Stimulated activated CD4-positive, alpha-beta T cell treated with anti-CD3 and anti-CD28 coated beads, TNF-alpha, amount 100 ng/mL, for 1 hour (primary cell): ENCODE data around the gene IGDCC3.

ENCODE experiments used
- DNase-seq, 3 donors: peaks; one replicate each; pipeline ENCODE4 v3.0.0-alpha.2; 2020; ENCODE audit warnings: low read depth in 3 of 3, low spot score in 1 of 3

Gene IGDCC3

DNA sequence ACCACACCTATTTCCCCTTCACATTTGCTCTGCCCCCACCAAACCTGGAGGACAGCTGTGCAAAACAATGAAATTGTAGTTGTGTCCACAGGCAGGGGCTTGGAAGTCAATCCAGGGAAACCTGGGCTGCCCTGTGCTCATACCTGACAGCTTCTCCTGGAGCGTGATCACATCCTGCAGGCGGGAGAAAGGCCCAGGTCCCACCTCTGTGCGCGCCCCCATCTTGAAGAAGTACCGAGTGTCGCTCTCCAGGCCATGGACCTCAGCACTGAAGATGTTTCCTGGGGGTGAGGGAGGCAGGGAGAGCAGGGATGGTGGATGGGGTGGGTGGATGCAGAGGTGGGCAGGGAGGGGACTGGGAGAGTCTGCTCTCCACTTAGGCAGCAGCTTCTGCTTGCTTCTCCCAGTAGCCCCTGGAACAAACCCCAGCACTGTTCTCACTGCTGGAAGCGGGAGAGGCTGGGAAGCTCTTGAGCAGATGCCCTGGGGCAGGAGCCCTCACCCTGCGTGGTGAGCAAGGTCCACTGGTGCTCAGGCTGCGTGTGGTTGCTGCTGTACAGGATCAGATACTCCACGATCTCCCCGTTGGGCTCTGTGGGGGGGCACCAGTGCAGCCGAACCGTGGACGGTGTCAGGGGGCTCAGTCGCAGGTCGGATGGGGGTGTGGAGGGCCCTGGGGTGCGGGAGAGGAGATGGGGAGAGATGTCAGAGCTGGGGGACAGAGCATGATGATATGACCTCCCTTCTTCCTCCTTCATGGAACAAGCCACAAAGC is 10.7 kb upstream of the IGDCC3 start:
- no peak for DNase-seq

DNA sequence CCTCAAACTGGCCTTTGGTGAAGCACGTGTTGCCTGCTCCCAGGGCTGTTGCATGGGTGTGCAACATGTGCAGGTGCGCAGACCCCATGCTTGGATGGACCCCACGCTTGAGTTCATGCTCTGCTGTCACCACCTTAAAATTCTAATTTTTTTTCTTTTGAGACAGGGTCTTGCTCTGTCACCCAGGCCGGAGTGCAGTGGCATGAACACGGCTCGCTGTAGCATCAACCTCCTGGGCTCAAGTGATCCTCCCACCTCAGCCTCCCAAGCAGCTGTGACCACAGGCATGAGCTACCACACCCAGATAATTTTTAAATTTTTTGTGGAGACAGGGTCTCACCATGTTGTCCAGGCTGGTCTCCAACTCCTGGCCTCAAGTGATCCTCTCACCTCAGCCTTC is 9.1 kb upstream of the IGDCC3 start:
- no peak for DNase-seq

DNA sequence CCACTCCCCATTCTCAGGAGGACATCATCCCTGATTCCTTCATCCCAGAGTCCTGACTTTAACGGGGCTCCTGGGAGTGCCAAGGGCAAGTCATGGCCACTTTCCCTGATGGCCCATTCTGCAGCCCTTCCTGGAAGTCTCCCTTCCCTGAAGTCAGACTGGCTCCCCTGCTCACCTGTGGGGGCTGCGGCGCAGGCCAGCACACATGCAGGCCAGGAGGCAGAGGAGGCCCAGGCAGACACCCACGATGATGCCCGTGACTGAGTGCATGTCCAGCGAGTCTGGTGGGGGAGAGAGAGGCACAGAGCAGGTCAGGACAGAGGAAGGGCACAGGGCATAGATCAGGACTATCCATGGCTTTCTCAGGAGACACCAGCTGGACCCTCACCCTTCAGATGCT is 8.6 kb upstream of the IGDCC3 start:
- DNase-seq: no peak

DNA sequence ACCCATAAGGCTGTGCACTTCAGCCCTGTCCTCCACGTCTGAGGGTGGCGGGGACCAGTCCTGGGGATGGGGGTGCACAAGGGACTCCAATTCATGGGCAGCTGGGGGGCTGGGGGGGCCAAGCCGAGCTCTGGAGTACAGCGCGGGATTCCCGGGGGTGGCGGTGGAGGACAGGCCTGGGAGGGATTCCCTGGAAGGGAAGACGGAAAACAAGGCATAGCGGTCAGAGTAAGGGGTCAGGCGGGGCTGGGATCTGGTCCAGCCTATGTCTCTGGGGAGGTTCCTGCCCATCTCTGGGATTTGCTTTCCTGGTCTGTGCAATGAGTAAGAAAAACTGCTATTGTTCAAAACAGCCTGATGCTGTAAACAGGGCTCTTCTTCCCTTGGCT is 8.1 kb upstream of the IGDCC3 start:
- no peak for DNase-seq

DNA sequence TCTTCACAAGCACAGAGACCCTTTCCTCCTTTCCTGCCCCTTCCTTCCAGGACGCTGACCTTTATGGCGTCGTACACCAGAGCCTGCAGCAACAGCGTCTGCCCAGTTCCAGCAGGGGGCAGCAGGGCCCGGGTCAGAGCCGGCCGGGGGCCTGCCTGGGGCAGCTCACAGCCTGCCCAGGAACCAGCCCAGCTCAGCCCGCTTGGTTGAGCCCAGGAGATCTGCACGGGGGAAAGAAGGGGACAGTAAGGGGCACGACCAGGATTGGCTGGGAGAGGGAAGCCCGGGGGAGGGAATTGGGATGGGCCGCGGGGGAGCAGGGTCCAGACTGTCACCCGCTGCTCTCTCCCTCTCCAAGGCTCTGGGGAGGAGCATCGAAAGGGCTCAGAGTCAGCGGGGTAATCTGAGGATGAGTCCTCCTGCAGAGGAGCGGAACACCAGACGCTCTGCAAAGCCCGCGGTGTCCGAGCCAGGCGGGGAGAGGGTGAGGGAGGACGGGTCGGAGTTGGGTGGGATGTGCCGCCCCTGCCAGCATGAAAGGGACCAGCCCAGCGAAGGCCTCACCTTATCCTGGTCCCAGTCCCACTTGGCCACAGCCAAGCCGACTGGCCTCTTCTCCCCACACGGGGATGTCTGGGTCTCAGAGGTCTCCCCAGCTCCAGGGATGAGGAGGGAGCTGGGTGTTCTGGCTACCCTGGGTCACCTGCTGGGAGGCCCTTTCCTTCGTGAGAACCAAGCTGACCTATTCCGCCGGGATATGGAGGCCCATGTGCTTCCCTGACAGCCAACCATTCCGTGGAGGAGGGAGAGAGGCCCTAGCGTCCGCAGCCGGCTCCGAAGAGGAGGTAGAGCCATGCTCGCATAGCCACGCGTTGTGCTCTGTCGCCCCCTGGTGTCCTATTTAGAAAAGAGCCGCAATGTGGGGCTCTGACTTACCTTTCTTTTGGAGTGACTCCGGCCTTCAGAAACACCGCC is 7.4 kb upstream of the IGDCC3 start:
- peak; percentile 54 to 68 (median 61) for DNase-seq

DNA sequence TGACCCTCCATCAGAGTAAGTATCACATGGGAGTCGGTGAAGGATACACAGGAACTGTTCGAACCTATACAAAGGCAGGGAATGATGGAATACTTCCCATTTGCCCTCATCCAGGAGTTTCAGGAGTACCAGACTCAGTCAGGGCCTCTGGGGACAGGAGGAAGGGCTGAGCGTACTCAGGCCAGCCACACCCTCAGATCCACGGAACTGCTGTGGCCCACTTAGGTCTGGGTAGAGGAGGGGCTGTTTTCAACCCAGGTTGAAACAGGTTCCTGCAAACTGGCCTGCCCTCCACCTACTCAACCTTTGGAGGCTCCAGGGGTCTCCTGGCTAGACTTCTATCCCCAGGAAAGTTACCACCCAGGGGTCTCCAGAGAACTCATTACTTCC is 6.7 kb upstream of the IGDCC3 start:
- no peak for DNase-seq

DNA sequence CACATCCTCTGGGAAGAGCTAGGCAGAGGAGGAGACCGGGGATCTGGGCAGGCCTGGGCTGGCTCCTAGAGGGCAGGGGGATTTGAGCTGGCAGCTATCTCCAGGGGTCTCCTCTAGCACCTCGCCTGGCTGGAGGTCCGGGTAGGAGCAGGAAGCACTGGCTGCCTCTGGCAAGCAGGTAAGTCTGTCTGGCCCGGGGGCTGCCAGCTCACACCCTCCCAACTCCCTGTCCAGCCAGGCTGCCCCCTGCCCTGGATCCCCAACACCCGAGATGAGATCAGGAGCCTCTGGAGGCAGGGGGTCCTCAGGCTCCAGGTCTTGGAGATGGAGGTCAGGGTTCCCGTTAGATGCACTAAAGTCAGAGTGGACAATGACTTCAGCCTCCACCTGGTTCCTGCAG is 6.2 kb upstream of the IGDCC3 start:
- DNase-seq: no peak

DNA sequence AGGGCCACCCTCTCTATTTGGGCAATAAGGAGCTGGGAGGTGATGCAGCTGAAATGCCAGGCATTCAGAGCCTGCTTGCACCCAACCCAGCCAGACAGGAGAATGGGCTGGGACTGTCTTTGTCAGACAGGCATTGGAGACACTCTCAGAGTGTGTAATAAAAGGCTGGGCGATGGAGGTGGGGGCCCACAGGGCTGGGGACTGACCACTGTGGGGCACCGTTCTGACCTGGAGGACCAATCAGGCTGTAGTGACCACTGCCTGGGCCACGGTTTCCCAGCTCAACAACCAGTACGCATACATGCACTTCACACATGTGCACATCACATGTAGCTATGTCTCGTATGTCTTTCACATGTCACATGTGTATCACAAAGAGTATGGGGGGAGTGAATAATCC is 5.7 kb upstream of the IGDCC3 start:
- DNase-seq: no peak

DNA sequence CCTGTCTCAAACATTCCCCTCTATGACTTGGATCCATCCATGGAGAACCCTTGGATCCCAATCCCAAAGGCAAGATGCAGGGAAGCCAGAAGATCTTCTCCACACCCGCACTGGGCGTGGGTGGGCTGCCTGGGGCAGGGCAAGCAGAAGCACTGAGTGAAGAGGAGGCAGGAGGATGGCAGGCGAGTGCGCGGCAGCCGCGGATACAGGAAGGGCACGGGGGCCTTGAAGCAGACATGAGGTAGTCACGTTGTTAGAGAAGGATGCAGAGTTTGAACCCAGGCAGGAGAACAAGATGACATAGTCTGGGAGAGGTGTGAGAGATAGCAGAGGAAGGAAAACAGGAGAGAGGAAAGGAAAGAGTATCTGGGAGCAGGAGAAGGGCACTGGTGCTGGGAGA is 5.1 kb upstream of the IGDCC3 start:
- no peak for DNase-seq

DNA sequence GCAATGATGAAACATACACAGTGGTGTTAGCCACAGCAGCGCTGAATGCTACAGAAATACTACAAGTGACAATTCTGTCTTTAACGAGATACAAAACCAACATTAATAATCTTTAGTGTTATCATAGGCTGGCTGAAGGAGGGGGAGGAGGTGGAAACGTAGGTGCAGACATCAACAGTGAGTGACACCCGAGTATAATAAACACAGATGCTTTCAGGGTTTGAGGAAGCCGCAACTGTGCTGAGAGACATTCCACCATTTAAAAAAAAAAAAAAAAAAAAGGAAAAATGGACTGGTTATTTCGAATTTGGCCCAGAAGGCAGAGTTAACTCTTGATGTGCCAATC is 4.3 kb upstream of the IGDCC3 start:
- DNase-seq: no peak

DNA sequence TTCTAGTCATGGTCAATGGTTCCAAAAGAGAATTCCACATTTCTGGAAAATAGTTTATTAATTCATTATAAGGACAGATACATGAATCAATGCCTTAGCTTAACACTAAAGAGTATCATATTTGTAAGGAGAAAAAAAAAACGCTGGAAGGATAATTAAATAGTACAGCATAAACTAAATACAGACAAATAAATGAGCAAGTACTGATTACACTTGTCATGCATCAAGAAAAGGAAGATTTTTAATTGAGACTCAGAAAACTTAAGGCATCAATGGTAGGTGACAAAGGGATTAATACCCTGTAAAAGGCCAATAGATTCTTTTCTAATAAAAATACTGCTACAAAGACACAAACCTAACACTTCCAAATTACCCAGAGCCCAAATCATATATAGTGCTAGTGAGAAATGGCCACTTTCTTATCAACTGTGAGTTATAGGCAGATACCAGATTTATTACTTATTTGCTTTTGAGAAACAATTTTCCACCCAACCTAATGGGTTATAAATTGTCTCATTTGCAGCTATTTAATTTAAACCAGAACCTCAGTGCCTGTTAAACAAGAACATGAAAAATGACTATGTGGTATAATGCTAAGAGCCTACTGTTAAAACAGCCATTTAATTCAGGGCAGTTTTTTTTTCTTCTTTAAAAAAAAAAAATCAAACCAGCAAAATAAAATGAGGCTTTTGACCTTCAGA is 3.8 kb upstream of the IGDCC3 start:
- no peak for DNase-seq

DNA sequence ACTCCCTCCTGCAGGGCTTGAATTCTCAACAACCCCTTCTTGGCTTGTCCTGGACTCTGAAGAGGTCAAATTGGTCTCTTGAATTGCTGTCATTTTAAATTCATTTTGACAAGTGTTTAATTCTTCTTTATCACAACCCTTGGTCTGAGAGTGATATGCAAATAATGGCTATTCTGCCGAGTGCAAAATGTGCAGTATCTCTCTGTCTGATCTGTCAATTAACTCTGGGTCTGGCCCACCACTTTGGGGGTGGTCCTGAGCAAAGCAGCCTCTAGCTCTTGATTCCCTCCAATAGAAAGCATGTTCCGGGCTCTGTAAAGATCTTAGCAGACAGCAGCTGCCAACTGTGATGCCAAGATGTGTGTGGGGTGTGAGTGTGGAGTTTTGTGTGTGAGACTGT is 2.2 kb upstream of the IGDCC3 start:
- no peak for DNase-seq

DNA sequence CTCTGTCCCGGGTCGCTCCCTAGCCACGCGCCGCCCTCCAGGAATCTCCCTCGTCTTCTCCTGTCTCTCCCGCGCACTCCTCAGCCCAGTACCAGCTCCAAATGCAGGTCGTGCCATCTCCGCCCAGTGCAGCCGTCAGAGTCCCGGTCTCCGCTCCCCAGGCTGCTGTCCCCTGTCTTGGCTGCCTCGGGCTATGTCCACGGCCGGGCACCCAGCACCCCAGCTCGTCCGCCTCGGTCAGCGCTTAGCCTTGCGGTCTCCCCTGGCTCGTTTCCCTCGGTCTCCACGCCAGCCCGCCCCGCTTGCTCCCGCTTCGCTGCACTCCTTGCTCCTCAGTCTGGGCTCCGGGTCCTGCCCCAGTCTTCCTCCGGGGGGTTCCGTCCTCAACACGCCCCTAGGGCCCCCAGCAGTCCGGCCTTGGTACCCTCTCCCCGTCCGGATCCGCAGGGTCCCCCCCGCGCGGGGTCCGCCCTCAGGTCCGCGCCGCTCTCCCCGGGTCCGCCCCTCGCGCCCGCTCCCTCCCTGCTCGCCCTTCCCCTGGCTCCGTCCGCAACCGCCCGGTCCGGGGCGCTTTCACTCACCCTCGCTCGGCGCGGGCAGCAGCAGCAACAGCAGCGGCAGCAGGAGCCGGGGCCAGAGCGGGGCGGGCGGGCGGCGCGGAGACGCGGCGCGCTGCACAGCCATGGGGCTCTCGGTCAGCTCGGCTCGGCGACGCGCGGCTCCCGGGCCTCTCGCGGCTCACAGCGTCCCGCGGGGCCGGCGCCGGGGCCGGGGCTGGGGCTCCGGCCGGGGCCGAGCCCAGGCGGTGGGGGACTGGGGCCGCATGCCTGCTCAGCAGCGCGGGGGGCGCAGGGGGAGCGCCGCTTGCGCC is 462 bp downstream of the IGDCC3 start:
- DNase-seq: no peak

DNA sequence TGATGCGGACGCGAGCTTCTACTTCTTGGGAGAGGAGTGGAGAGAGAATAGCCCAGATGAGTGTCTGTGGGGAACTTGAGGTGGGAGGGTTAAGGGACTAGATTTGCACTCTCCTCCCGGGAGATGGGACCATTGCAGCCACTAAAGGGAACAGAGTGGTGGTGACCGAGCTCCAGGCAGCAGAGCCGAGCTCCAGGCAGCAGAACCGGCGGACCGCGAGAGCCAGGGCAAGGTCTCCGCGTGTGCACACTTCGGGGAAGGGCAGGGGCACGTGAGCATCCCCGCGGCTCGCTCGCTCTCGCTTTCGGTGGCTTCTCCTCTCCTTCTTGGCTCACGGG is 1.1 kb downstream of the IGDCC3 start:
- no peak for DNase-seq

DNA sequence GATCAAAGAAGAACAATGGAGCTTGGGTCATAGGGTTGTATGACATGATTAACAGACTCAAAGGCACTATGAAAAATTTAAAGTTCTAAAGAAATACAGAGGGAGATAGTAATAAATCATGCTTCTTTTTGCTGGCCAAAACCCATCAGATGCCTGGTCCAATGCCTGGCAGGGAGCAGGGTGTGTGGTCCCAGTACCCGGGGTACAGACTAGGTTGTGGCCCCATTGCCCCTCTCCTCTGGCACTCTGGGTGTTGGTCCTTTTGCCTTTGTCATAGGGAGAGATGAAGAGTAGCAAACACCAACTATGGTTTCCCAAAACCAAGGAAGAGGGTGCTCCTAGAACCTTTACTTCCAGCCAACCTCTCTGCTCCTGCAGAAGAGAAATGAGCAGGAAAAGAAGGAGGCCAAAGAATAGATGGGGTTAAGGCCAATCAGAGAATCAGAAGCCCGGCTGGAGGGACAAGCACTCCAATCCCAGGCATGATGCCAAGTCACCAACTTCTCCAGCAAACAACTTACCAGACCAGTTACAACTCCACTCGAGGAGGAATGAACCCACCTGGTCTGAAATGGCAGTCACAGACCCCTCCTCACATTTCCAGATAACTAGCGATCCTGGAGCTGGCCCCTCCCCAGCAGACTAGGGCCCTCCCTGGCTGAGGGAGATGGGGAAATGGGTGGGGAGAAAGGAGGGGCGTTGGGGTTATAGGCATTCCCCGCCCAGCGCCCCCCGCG is 1.8 kb downstream of the IGDCC3 start:
- DNase-seq: no peak

DNA sequence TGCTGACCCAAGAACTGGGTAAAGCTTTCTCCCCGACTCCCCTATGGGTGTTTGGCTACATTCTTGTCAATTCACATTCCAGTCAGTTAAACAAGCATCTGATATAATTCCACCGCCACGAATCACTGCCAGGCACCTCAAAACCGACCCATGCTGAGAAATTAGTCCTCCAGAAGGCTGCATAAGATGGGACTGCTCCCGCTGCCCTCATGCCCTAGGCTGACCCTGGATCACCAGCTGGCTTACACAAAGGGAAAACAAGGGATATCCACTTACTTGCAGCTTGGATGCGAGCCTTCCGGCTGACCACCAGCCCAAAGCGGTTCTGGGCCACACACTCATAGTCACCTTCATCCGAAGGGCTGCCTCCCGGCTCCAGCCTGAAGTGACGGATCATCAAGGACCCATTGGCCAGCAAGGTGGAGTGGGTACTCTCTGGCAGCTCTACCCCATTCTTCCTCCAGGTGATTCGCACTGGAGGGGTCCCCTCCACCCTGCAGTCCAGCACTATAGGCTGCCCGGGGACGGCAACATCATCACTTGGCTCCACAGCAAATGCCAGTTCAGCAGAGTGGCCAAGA is 2.9 kb downstream of the IGDCC3 start:
- DNase-seq: no peak

DNA sequence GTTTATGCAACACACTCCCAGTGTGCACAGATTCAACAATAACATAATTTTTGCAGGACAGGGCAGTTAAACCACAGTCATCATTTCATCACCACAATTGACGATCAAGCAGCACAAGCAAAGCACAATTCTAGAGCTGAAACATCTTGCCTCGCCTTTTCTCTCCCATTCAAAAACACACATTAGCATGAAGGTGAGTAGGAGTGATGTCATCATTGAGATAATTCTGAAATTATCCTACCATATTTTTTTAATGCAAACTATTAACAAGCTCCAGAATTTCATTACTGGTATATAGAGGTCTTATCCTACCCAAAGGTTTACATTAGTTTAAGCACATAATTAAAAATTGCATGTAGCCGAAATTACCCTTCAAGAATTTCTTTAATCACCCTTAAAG is 3.5 kb downstream of the IGDCC3 start:
- DNase-seq: no peak

DNA sequence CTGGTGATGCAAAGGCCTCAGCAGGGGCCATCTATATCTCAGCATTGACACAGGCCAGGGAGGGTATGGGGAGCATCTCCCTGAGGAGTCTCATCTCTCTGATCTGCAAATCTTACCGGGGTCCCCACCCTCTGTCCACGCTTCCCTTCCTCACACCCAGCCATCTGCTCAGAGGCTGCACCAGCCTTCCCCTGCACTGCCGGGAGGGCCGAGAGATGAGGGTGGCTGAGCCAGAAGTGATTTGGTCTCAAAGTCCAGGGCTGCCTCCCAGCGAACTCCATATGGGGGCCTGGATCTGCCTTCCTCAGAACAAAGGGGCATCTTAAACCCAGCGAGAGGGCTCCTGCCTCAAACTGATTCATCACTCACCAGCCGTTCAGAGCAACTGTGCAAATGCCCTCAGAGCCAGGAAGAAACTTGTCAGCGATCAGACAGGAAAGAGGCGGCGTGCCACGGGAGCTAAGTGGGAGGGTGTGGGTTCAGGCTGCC is 4.6 kb downstream of the IGDCC3 start:
- no peak for DNase-seq

DNA sequence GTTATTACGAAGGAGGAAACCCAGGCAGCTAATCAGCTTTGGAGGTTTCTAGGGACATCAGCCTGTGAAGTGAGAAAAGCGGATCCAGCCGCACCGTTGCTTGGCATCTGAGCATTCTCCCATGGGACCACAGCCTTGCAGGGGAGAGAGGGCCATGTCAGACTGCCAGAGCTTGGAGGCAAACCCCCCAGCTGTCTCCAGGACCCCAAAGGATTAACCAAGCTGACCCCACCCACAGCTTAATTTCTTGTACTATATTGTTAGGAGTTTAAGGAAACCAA is 5.1 kb downstream of the IGDCC3 start:
- no peak for DNase-seq
